Fibroblast of mammary gland (primary cell): ENCODE measurements around the gene GPR107.

Experiments
- DNase-seq: peaks from one replicate; pipeline ENCODE4 v3.0.0-alpha.2; 2010; ENCODE audit warnings: low read depth
- H3K4me3 ChIP-seq: 2 replicates; pipeline ENCODE4 v1.5.1; 2011; ENCODE audit warnings: low read depth, mild to moderate bottlenecking, low read length, moderate library complexity; ENCODE audit not compliant: control insufficient read depth
- TF ChIP-seq, protein P1 (sequence below): conservative IDR thresholded peaks from 2 replicates; pipeline ENCODE4 v1.5.1; 2011; ENCODE audit warnings: low read depth, low read length, inconsistent platforms; ENCODE audit not compliant: control insufficient read depth, insufficient read depth

The GPR107 gene

DNA sequence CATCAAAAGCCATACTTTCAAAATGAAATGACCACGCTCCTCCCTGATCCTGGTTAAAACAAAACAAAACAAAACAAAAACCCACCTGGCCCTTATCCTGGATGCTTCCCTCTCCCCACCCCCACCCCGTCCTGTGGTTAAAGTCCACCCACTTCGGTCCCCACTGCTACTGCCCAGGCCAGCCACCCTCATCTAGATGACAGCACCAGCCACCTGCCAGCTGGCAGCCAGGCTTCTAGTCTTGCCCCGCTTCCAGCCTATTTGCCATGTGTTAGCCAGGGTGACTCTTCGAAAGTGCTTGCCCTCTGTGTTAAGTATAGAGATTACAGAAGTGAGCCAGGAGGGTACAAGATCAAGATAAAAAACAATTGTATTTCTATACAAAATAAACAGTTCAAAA is 91.0 kb downstream of the GPR107 start:
- DNase-seq = no peak
- H3K4me3 ChIP-seq = no peak overlapping the region
- TF ChIP-seq, protein P1, sequence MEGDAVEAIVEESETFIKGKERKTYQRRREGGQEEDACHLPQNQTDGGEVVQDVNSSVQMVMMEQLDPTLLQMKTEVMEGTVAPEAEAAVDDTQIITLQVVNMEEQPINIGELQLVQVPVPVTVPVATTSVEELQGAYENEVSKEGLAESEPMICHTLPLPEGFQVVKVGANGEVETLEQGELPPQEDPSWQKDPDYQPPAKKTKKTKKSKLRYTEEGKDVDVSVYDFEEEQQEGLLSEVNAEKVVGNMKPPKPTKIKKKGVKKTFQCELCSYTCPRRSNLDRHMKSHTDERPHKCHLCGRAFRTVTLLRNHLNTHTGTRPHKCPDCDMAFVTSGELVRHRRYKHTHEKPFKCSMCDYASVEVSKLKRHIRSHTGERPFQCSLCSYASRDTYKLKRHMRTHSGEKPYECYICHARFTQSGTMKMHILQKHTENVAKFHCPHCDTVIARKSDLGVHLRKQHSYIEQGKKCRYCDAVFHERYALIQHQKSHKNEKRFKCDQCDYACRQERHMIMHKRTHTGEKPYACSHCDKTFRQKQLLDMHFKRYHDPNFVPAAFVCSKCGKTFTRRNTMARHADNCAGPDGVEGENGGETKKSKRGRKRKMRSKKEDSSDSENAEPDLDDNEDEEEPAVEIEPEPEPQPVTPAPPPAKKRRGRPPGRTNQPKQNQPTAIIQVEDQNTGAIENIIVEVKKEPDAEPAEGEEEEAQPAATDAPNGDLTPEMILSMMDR = no peak

DNA sequence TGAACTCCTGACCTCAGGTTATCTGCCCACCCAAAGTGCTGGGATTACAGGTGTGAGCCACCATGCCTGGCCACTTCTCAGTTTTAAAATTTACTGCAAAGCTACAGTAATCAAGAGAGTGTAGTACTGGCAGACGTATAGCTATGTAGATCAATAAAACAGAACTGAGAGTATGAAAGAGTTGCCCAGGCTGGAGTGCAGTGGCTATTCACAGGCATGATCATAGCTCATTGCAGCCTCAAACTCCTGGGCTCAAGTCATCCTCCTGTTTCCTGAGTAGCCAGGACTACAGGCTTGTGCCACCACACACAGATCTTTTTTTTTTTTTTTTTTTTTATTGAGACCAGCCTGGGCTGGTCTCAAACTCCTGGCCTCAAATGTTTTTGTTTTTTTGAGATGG is 92.0 kb downstream of the GPR107 start:
- TF ChIP-seq, protein P1 = no peak
- no peak overlapping the region for H3K4me3 ChIP-seq
- DNase-seq = no peak

DNA sequence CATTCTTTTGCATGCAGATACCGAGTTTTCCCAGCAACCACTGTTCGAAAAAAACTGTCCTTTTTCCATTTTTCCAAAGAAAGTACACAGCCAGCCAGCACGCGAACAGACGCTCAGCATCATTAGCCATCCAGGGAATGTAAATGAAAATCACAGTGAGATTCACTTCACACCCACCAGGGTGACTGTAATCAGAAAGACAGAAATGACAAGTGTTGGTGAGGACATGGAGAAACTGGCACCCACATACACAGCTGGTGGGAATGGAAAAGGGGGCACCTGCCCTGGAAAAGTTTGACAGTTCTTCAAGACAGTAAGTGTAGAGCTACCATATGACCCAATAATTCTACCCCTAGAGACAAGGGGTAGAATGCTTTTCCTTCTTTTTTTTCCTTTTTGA is 93.5 kb downstream of the GPR107 start:
- H3K4me3 ChIP-seq = no peak overlapping the region
- TF ChIP-seq, protein P1 = no peak
- DNase-seq = no peak

DNA sequence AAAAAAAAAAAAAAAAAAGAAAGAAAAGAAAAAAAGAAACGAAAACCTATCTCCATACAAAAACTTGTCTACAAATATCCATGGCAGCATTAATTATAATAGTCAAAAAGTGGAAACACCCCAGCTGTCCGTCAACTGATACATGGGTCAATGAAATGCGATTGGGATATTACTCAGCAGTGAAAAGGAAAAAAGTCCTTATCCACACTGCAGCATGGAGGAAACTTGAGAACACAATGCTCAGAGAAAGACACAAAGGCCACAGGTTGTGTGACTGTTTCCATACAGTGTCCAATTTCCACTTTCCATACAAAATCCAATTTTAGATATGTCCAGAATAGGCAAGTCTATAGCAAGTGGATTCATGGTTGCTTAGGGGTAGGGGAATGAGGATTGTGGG is 94.2 kb downstream of the GPR107 start:
- no peak overlapping the region for H3K4me3 ChIP-seq
- DNase-seq = no peak
- TF ChIP-seq, protein P1 = no peak

DNA sequence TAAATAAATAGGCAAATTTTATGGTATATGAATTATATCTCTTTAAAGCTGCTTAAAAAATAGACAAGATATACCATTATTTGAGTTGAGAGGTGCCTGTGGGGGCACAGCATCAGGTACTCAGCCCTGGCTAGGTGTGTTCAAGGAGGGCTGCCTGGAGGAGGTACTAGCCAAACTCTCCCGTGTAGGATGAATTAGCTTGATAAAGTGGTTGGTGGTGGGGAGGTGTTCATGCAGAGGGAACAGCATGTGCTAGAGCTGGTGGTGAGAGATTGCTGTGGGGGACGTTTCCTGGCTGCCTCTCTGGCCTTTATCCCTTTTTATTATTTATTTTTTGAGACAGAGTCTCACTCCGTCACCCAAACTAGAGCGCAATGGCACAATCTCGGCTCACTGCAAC is 95.3 kb downstream of the GPR107 start:
- H3K4me3 ChIP-seq = no peak overlapping the region
- no peak for DNase-seq
- TF ChIP-seq, protein P1 = no peak

DNA sequence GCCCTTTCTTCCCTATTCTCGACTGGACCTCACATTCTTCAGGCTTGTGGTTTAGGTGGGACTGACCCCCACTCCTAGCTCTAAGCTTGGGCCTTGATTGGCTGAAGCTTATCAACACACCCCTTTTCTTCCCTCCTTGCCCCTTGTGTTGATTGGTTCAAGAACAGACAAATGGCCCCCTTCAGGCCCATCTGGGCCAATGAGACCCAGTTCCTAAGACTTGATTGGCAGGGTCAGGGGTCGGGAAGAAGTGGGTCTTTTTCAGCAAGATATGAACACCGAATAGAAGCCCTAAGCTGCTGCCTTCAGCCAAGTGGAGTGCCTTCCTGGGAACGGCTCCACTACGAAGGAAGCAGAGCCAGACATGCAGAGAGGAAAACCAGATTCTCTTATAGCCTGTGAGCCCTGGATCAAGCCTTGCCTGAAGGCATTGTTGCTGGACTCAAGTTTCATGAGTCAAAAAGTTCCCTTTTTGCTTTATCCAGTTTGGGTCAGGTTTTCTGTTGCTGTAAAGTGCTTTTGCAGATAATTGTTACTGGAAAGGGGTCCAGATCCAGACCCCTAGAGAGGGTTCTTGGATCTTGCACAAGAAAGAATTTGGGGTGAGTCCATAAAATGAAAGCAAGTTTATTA is 96.1 kb downstream of the GPR107 start:
- DNase-seq = no peak
- H3K4me3 ChIP-seq = no peak overlapping the region
- TF ChIP-seq, protein P1 = no peak
